ENCODE measurements around the gene CAMK2G.
A peak's percentile ranks its signal among the peaks of the same experiment; 100 is the strongest.

The CAMK2G gene

DNA sequence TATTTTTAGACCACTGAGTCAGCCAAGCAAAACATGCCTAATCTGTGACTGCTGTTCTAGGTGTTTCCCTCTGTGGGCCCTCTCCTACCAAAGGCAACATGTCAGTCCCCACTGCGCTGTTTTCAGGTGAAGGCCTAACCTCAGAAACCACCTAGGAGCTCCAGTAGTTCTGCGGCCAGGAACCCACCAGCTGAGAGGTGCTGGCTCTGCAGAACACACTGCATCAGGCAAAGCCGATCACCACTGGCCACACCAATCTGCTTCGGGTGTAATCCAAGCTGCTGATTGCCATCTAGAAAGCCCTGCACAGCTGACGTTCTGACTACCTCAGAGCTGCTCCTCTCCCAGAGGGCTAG lies 14.9 kb downstream of the CAMK2G start:
- peak; percentile 41 for DNase-seq

GRCh38 chr10:73858750-73859427 lies 15.5 kb downstream of the CAMK2G start:
- DNase-seq, result no peak

GRCh38 chr10:73858013-73858708 lies 16.2 kb downstream of the CAMK2G start:
- no peak for DNase-seq

DNA sequence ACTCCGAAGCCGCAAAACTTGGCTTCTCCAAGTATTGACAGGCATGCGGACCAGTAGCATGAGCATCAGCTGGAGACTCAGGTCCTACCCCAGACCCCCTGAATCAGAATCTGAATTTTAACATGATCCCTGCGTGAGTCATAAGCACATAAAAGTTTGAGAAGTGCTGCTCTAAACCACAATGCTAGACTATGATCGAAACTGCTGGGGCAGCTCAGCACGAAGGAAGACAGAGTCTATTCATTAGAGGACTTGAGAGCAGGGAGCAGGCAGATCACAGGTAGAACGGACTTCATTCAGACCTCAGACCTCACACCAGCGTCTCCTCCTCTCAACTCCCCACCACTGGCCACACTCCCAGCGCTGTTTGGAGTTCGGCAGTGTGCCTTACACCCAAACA lies 16.9 kb downstream of the CAMK2G start:
- no peak for DNase-seq

GRCh38 chr10:73856261-73856660 lies 18.1 kb downstream of the CAMK2G start:
- no peak for DNase-seq

DNA sequence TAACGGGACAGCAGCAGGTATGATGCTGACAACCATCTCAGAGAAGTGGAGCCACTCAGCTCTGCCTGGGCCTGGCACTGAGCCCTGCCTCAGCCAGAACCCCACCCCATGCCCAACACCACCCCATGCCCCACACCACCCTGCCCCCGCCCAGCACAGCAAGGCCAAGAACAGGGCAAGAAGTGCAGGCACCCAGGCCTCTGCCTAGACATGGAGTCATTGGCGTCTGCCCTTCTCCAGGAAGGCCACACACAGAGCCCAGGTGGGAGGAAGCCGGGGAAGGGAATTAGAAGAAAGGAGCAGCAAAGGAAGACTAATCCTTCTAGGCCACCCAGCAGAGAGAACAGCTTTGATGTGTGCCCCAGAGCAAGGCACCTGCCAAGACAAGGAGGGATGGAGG lies 18.9 kb downstream of the CAMK2G start:
- no peak for DNase-seq

DNA sequence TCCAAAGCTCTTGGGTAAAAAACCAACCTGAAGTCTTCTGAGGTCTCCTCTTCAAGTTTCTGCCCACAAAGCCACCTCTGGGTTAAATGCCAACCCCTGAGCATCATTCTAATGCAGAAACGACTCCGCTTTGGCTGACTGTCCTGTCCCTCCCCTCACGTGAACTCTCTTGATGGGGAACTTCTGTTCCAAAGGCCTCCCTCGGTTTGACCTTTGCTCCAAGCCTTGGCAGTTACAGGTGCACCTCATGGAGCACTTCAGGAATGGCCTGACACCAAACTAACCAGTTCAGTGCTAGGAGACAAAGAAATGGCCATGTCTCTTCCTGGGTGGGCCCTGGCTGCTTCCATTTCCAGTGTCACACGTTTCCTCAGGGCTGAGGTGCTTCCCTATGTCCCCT lies 20.0 kb downstream of the CAMK2G start:
- DNase-seq, result no peak

DNA sequence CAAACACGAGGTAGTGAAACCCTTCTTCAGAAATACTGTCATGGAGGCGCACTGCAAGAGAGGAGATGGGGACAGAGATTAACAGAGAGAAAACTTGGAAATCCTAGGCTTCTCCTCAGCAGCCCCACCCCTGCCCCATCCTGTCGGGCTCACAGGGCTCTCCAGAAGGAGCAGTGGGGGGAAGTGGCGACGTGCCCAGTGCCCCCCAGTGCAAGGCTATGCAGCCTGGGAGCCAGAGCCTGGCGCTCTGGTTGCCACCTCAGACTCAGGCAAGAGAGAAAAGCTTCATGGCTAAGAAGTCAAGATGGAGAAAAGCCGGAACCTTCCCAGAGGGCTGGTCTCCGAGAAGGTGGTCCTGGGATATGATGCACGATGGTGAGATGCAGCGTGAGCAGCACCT lies 21.2 kb downstream of the CAMK2G start:
- DNase-seq, result no peak

GRCh38 chr10:73850863-73851461 lies 23.4 kb downstream of the CAMK2G start:
- DNase-seq, result no peak

DNA sequence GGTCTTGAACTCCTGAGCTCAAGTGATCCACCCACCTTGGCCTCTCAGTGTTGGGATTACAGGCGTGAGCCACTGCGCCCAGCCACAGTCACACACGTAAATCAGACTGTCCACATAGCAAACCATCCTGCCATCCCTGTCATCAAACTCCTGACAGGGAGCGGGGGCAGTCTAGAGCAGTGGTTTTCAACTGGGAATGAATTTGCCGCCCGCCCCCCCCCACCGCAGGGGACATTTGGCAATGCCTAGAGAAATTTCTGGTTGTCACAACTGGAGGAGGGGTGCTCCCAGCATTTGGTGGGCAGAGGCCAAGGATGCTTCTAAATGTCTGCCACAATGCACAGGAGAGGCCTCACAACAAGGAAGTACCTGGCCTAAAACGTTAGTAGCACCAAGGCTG lies 24.1 kb downstream of the CAMK2G start:
- DNase-seq, result no peak

GRCh38 chr10:73848821-73849489 lies 25.4 kb downstream of the CAMK2G start:
- peak; percentile 89 for DNase-seq

DNA sequence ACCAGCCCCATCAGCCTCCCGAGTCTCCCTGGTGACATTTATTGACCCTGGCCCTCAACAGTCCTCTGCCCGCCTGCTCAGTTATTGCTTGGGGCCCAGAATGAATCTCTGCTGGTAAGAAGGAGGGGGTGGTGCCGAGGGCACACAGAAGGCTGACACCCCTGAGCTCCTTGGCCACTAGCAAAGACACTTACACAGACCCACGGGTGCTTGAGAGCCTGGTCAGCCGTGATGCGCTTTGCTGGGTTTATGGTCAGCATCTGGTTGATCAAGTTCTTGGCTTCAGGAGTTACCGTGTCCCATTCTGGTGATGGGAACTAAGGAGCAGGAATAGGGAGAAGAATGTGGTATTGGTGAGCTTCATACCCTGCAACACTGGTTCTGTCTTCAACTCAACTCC lies 27.3 kb downstream of the CAMK2G start:
- no peak for DNase-seq

DNA sequence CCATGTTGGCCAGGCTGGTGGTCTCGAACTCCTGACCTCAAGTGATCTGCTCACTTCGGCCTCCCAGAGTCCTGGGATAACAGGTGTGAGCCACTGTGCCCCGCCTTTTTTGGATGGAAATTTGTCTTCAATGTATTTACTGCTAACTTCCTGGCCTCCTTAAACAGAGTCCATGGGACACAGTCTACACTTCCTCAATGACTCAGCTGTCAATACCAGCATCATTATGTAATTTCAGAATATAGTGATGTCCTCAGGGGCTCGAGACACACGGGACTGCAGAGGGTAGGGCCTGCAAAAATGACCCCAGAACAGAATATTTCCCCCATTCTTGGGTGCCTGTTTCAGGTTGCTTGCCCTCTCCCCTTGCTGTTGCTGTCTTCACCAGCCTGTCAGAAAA lies 31.1 kb downstream of the CAMK2G start:
- DNase-seq, result no peak

DNA sequence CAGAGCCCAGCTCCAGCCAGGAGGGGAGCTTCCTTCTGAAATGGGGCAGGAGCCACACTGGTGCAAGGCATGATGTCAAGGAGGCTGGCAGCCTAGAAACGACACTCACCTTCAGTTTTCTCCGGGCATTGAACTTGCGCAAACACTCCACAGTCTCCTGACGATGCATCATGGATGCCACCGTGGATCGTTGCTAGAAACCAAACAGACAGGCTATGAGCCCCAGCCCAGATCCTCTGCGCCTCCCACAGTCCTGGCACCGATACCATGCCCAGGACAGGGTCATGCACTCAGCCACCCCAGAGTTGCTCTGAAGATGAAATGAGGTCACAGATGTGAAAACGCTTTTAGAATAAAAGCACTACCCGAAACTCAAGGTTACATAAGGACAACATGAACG lies 32.0 kb downstream of the CAMK2G start:
- no peak for DNase-seq

- no peak for DNase-seq
Measured at GRCh38 chr10:73841526-73842285, 32.6 kb downstream of the CAMK2G start.

GRCh38 chr10:73841061-73841421 lies 33.3 kb downstream of the CAMK2G start:
- DNase-seq, result no peak

- no peak for DNase-seq
Measured at GRCh38 chr10:73840403-73841060, 33.8 kb downstream of the CAMK2G start.

- no peak for DNase-seq
Measured at GRCh38 chr10:73840056-73840402, 34.3 kb downstream of the CAMK2G start.

DNA sequence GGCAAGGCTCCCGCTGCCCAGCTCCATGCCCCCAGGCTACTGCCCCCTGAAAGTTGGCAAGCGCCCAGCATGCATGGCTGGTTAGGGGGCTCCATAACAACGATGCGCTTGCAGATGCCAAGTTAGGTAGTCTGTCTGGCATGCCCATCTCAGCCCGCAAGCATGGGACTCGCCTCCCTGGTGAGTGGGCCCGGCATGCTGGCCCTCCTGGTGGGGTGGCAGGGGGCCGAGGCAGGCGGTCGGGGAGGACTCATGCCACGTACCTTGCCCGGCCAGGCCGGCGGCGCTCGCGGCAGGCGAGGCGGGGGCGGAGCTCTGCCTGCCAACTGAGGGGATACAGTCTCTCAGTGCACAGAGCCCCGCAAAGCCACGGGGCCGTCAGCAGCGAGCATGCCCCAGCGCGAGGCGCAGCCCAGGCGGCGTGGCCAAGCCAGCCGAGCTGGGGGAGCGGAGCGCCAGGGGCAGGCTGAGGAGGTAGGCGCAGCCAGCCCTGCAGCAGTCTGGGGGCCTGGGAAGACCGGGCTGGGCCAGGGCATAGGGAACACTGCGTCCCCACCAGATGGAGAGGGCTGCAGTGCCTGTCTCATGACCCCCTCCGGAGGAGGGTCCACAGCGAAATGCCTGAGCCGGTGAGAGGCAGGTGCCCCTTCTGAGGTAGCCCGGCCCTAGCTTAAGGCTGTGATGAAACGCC lies 34.9 kb downstream of the CAMK2G start:
- DNase-seq, result no peak

DNA sequence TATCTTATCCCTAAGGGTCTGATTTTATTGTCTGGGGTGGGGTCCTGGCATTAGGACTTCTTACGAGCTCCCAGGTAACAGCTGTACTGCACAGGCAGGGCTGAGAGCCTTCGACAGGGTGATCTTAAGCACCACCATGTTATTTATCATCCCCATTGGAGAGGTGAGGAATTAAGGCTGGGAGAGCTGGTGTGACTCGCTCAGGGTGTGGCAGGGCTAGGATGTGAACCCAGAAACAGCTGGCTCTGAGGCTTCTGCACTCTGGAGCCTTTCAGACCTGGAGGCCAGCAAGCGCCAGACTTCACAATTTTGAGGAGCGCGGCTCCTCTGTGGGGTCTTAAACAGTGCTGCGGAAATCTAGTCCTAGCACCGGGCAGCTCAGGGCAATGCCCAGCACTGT lies 35.5 kb downstream of the CAMK2G start:
- no peak for DNase-seq

- DNase-seq, result no peak
Measured at GRCh38 chr10:73838008-73838567, 36.3 kb downstream of the CAMK2G start.

GRCh38 chr10:73837072-73837471 lies 37.3 kb downstream of the CAMK2G start:
- DNase-seq, result no peak

Data from CD4-positive, alpha-beta T cell treated with Interleukin-15 for 1 hour (primary cell).